Tibial artery (tissue), 4 donors: ENCODE results near the gene STAT5B.

ENCODE experiments used
- DNase-seq, 2 donors: peaks; one replicate each; pipeline ENCODE4 v3.0.0-alpha.2; 2019
- H3K27ac ChIP-seq, 2 donors: fragments of 200-600 bp; sonication (generic) in 1 of 2; 1 replicate in 1 of 2; 2 replicates in 1 of 2; pipeline ENCODE4 v1.5.1; 2018 to 2019; ENCODE audit warnings: mild to moderate bottlenecking in 1 of 2
- H3K27me3 ChIP-seq, 2 donors: fragments of 200-600 bp; sonication (generic) in 1 of 2; one replicate each; pipeline versions ENCODE4 v1.5.1 to v1.6.0; 2016 to 2019
- H3K36me3 ChIP-seq, 3 donors: fragments of 200-600 bp; sonication (generic) in 2 of 3; one replicate each; pipeline ENCODE4 v1.5.1; 2016 to 2019; ENCODE audit warnings: mild to moderate bottlenecking in 2 of 3
- H3K4me1 ChIP-seq, 4 donors: fragments of 200-600 bp; sonication (generic) in 2 of 4; 1 replicate in 3 of 4; 2 replicates in 1 of 4; pipeline ENCODE4 v1.5.1; 2016 to 2019
- H3K4me3 ChIP-seq, 2 donors: fragments of 200-600 bp; sonication (generic) in 1 of 2; 1 replicate in 1 of 2; 2 replicates in 1 of 2; pipeline ENCODE4 v1.5.1; 2018 to 2019; ENCODE audit warnings: mild to moderate bottlenecking in 2 of 2
- H3K9me3 ChIP-seq, 3 donors: fragments of 200-600 bp; sonication (generic) in 1 of 3; one replicate each; pipeline ENCODE4 v1.5.1; 2016 to 2019
- intact Hi-C: fragments of 100-400 bp; cut with DNase I; formaldehyde crosslinking; loops from one replicate; pipeline ENCODE4 v1.15.0; 2023; ENCODE audit warnings: low total_unique reads
- TF ChIP-seq, protein P1 (sequence below), 2 experiments: fragments of 200-600 bp in 1 of 2; fragments of 450-650 bp in 1 of 2; IDR thresholded peaks; one replicate each; pipeline ENCODE4 v1.5.1; 2017 to 2019; ENCODE audit warnings: antibody characterized with exemption in 2 of 2, mild to moderate bottlenecking in 1 of 2, moderate library complexity in 1 of 2

Gene STAT5B

GRCh38 chr17:42203354-42203753 lies 72.8 kb downstream of the STAT5B start:
- no peak for DNase-seq
- H3K27ac ChIP-seq, result no peak overlapping the region
- no peaks in the 10 kb centered on the region for H3K4me1 ChIP-seq
- H3K9me3 ChIP-seq, result no peaks in the 10 kb centered on the region
- TF ChIP-seq, protein P1, sequence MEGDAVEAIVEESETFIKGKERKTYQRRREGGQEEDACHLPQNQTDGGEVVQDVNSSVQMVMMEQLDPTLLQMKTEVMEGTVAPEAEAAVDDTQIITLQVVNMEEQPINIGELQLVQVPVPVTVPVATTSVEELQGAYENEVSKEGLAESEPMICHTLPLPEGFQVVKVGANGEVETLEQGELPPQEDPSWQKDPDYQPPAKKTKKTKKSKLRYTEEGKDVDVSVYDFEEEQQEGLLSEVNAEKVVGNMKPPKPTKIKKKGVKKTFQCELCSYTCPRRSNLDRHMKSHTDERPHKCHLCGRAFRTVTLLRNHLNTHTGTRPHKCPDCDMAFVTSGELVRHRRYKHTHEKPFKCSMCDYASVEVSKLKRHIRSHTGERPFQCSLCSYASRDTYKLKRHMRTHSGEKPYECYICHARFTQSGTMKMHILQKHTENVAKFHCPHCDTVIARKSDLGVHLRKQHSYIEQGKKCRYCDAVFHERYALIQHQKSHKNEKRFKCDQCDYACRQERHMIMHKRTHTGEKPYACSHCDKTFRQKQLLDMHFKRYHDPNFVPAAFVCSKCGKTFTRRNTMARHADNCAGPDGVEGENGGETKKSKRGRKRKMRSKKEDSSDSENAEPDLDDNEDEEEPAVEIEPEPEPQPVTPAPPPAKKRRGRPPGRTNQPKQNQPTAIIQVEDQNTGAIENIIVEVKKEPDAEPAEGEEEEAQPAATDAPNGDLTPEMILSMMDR (IDR thresholded peaks at IDR 0.05), result no peak
- H3K4me3 ChIP-seq, result no peak overlapping the region
- H3K36me3 ChIP-seq, result peaks cover 69 to 91% (median 89%) of the 10 kb centered on the region in 3 donors
- intact Hi-C loops, result no loop called here
- no peaks in the 10 kb centered on the region for H3K27me3 ChIP-seq

DNA sequence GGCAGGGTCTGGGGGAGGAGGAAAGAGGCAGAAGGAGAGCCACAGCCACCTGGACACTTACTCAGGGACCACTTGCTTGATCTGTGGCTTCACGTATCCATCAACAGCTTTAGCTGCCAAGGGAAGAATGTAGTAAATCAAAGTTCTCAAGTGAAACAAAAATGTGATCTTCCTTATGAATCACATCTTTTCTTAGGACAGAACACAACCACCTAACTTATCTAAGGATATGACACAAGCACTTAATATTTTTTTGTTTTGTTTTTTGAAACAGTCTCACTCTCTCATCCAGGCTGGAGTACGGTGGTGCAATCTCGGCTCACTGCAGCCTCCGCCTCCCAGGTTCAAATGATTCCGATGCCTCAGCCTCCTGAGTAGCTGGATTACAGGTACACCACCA lies 73.5 kb downstream of the STAT5B start:
- no peak for DNase-seq
- H3K27me3 ChIP-seq, result no peaks in the 10 kb centered on the region
- H3K36me3 ChIP-seq, result peaks cover 68 to 84% (median 83%) of the 10 kb centered on the region in 3 donors
- TF ChIP-seq, protein P1 (IDR thresholded peaks at IDR 0.05), result no peak
- H3K9me3 ChIP-seq, result no peaks in the 10 kb centered on the region
- no peak overlapping the region for H3K27ac ChIP-seq
- no peak overlapping the region for H3K4me3 ChIP-seq
- intact Hi-C loops, result no loop called here
- H3K4me1 ChIP-seq, result no peaks in the 10 kb centered on the region

GRCh38 chr17:42202159-42202558 lies 74.0 kb downstream of the STAT5B start:
- Histone ChIP-seq H3K9me3 (no peaks in the 10 kb centered on the region), H3K36me3 (peaks cover 62 to 79% (median 77%) of the 10 kb centered on the region in 3 donors), H3K4me3 (no peak overlapping the region), H3K27ac (no peak overlapping the region), H3K4me1 (no peaks in the 10 kb centered on the region), H3K27me3 (no peaks in the 10 kb centered on the region)
- TF ChIP-seq, protein P1 (IDR thresholded peaks at IDR 0.05), result no peak
- intact Hi-C loops, result no loop called here
- no peak for DNase-seq

- Histone ChIP-seq H3K9me3 (no peaks in the 10 kb centered on the region), H3K4me3 (no peak overlapping the region), H3K27me3 (no peaks in the 10 kb centered on the region), H3K4me1 (no peaks in the 10 kb centered on the region), H3K36me3 (peaks cover 55 to 71% (median 70%) of the 10 kb centered on the region in 3 donors), H3K27ac (no peak overlapping the region)
- no peak for DNase-seq
- intact Hi-C loops, result no loop called here
- TF ChIP-seq, protein P1 (IDR thresholded peaks at IDR 0.05), result no peak
Measured at GRCh38 chr17:42201458-42201772, 74.8 kb downstream of the STAT5B start.

DNA sequence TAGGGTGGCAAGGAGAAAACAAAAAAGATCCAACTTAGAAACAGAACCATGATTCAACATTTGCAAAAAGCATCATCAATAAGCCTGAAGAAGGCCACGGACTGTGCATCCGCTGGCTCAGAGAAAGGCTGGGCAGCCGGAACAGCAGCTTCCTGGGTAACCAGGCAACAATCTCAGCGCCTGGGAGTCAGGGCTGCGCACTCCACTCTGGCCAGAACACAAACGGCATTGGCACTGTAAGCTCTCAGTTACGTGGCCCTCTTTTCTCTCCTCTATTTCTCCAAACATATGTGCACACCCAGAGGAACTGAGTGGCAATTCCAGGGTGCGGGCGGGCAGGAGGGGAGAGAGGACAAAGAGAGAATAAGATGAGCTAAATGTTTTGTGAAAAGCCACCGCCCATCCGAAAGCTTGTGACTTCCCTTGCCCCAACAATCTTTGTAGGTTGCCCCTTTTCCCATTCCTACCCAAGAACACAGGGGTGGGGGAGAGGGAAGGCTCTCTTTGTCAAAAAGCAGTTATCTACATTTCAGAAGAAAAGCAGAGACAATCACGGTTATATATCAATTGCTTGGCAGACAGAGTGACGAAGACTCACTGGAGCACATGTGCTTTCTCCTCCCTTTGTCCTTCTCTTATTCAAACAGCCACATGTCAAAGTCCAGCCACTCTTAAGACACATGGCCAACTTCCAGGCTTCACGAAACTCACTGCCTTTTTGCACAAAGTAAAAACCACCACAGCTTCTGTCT lies 75.3 kb downstream of the STAT5B start:
- intact Hi-C loops, result no loop called here
- TF ChIP-seq, protein P1 (IDR thresholded peaks at IDR 0.05), result no peak
- Histone ChIP-seq H3K9me3 (no peaks in the 10 kb centered on the region), H3K4me1 (no peaks in the 10 kb centered on the region), H3K27ac (no peak overlapping the region), H3K27me3 (no peaks in the 10 kb centered on the region), H3K36me3 (peaks cover 49 to 66% (median 64%) of the 10 kb centered on the region in 3 donors), H3K4me3 (no peak overlapping the region)
- no peak for DNase-seq
